GM23338 (cell line): ENCODE data around the gene ERC1. TPM values are rescaled to one million over a fixed set of nuclear protein-coding genes. Genes with fewer than 3 reads are reported as not detected.

Source experiments
- ATAC-seq: fragments of 200-7000 bp; cut with Tn5 transposase; 3 replicates; pipeline ENCODE4 v1.9.1; 2020
- DNase-seq: peaks from one replicate; pipeline ENCODE4 v3.0.0-alpha.2; 2015; ENCODE audit warnings: low spot score
- H2AFZ ChIP-seq: fragments of 200-600 bp; sonication (generic); 2 replicates; pipeline ENCODE4 v1.8.0; 2016; ENCODE audit warnings: antibody characterized with exemption, mild to moderate bottlenecking, moderate library complexity
- H3F3A ChIP-seq: fragments of 200-600 bp; sonication (generic); replicated peaks from 2 replicates; pipeline ENCODE4 v1.8.0; 2017; ENCODE audit warnings: antibody characterized with exemption, mixed run types, low read depth
- H3K27ac ChIP-seq: fragments of 200-600 bp; sonication (generic); 2 replicates; pipeline ENCODE4 v1.6.1; 2016; ENCODE audit warnings: low read depth
- H3K27me3 ChIP-seq: fragments of 200-600 bp; sonication (generic); 2 replicates; pipeline ENCODE4 v1.8.0; 2016; ENCODE audit warnings: mild to moderate bottlenecking, mixed run types, moderate library complexity; ENCODE audit not compliant: insufficient read depth
- H3K36me3 ChIP-seq: fragments of 200-600 bp; sonication (generic); 2 replicates; pipeline ENCODE4 v1.8.0; 2016; ENCODE audit warnings: mild to moderate bottlenecking; ENCODE audit not compliant: insufficient read depth
- H3K4me1 ChIP-seq: fragments of 200-600 bp; sonication (generic); 2 replicates; pipeline ENCODE4 v1.8.0; 2016; ENCODE audit warnings: mild to moderate bottlenecking, moderate library complexity; ENCODE audit not compliant: insufficient read depth
- H3K4me2 ChIP-seq: fragments of 200-600 bp; sonication (generic); 2 replicates; pipeline ENCODE4 v1.7.1; 2017; ENCODE audit warnings: mixed run types
- H3K4me3 ChIP-seq: fragments of 200-600 bp; sonication (generic); 2 replicates; pipeline ENCODE4 v1.6.1; 2016; ENCODE audit warnings: mixed run types
- H3K79me2 ChIP-seq: fragments of 200-600 bp; sonication (generic); replicated peaks from 2 replicates; pipeline ENCODE4 v1.8.0; 2017; ENCODE audit warnings: mild to moderate bottlenecking; ENCODE audit not compliant: insufficient read depth
- H3K9me2 ChIP-seq: fragments of 200-600 bp; sonication (generic); 2 replicates; pipeline ENCODE4 v1.8.0; 2017; ENCODE audit not compliant: insufficient read depth
- H4K20me1 ChIP-seq: fragments of 200-600 bp; sonication (generic); replicated peaks from 2 replicates; pipeline ENCODE4 v1.8.0; 2017; ENCODE audit warnings: mild to moderate bottlenecking; ENCODE audit not compliant: insufficient read depth
- H3K27ac Mint-ChIP-seq: 2 replicates; pipeline ENCODE4 v1.8.0; 2020; ENCODE audit warnings: inconsistent platforms, mild to moderate bottlenecking, moderate library complexity, mixed read lengths
- H3K27me3 Mint-ChIP-seq: 3 replicates; pipeline ENCODE4 v1.8.0; 2022; ENCODE audit warnings: low read depth, mild to moderate bottlenecking, moderate library complexity, mixed read lengths, inconsistent platforms; ENCODE audit not compliant: insufficient read depth, poor library complexity
- H3K36me3 Mint-ChIP-seq: 3 replicates; pipeline ENCODE4 v1.8.0; 2021; ENCODE audit warnings: low read depth, mild to moderate bottlenecking, inconsistent platforms, moderate library complexity, mixed read lengths
- H3K4me1 Mint-ChIP-seq: 3 replicates; pipeline ENCODE4 v1.8.0; 2020; ENCODE audit warnings: mild to moderate bottlenecking, inconsistent platforms, mixed read lengths
- H3K4me3 Mint-ChIP-seq: 3 replicates; pipeline ENCODE4 v1.8.0; 2021; ENCODE audit warnings: moderate library complexity, mild to moderate bottlenecking, inconsistent platforms, mixed read lengths
- H3K9me3 Mint-ChIP-seq: 3 replicates; pipeline ENCODE4 v1.8.0; 2020; ENCODE audit warnings: moderate library complexity, mild to moderate bottlenecking, inconsistent platforms, mixed read lengths
- CREB1 ChIP-seq: fragments of 250-450 bp; sonication (Bioruptor Pico); IDR thresholded peaks from 2 replicates; pipeline ENCODE4 v1.5.0; 2020; ENCODE audit warnings: low read depth, mild to moderate bottlenecking, moderate library complexity
- EZH2phosphoT487 ChIP-seq: fragments of 200-600 bp; sonication (generic); IDR thresholded peaks from one replicate; pipeline ENCODE4 v1.8.1; 2018; ENCODE audit warnings: antibody characterized with exemption; ENCODE audit not compliant: unreplicated experiment
- POLR2AphosphoS5 ChIP-seq: IDR thresholded peaks from 2 replicates; pipeline ENCODE4 v1.6.1; 2016; ENCODE audit warnings: antibody characterized with exemption, low read depth
- polyA plus RNA-seq: library from polyadenylated mRNA; unstranded; fragments of >200 nt; fragmentation: Nextera tagmentation; extraction: Ambion mirVana; gene quantifications from 2 replicates; pipeline ENCODE4 v1.2.1, GENCODE V29; 2016
- total RNA-seq: library from RNA; depleted of rRNA; stranded (reverse); fragments of >200 nt; shearing (Covaris generic); gene quantifications from 2 replicates; pipeline ENCODE4 v1.2.3, GENCODE V29; 2014
- TF ChIP-seq, protein P1 (sequence below): IDR thresholded peaks from 2 replicates; pipeline ENCODE4 v1.6.1; 2016; ENCODE audit warnings: antibody characterized with exemption
- TF ChIP-seq, protein P2 (sequence below): fragments of 250-450 bp; sonication (Bioruptor Pico); IDR thresholded peaks from 2 replicates; pipeline ENCODE4 v1.5.0; 2020; ENCODE audit warnings: mild to moderate bottlenecking, moderate library complexity
- TF ChIP-seq, protein P3 (sequence below), 2 experiments: fragments of 200-600 bp in 1 of 2; sonication (generic) in 1 of 2; conservative IDR thresholded peaks; 2 replicates each; pipeline versions ENCODE4 v1.5.1 to v1.6.1; 2016 to 2017; ENCODE audit warnings: antibody characterized with exemption in 2 of 2, low read depth in 2 of 2, mild to moderate bottlenecking in 2 of 2, moderate library complexity in 1 of 2

The ERC1 gene
- total and polyA plus RNA-seq, 2 experiments from 2014 or later: 28.1 to 35.3 TPM

DNA sequence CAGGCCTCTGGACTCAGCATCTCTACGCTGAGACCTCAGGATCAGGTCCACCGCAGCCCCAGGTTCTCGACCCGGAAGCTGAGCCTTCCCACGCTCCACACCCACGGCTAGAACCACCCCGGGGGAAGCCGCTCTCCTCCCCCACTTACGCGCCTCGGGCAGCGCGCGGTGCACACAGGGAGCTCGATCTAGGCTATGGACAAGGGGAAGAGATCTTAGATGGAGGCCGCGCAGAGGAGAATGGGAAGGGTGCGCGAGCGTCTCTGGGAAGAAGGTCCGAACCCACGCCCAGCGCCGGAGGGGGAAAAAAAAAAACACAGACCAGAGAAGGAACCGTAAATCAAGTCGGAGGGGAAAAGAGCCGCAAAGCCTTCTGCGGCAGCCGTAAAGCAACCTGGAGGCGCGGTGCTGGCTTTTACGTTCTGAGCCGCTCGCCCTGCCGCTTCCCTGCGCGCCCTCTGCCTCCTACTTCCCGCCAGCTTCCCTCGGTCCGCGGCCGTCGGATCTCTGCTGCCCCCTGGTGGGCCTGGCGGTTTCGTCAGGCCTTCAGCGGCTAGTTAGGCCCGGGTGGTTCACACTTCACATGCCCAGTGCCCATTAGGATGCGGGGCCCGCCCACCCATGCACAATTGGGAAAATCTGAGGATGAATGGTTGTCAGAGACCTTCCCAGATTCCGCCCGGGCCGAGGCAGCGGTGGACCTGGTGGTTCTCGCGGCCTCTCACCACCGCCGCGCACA lies 41.4 kb upstream of the ERC1 start, which contains the start of gene RAD52:
Gene RAD52 (minus strand): TSS at position 242 of the 739 bp plus-strand sequence. CDS start 16,636 bp downstream, outside the sequence.
- peaks cover 4% of the 10 kb centered on the region for H3K4me1 Mint-ChIP-seq
- TF ChIP-seq EZH2phosphoT487 (no peak), POLR2AphosphoS5 (peak; percentile 96), CREB1 (CRISPR knock-in tag) (peak; percentile 88; the same call in 1 of the 2 replicates)
- TF ChIP-seq, protein P1, sequence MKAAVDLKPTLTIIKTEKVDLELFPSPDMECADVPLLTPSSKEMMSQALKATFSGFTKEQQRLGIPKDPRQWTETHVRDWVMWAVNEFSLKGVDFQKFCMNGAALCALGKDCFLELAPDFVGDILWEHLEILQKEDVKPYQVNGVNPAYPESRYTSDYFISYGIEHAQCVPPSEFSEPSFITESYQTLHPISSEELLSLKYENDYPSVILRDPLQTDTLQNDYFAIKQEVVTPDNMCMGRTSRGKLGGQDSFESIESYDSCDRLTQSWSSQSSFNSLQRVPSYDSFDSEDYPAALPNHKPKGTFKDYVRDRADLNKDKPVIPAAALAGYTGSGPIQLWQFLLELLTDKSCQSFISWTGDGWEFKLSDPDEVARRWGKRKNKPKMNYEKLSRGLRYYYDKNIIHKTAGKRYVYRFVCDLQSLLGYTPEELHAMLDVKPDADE: peak; percentile 76; the same call in 1 of the 2 replicates
- TF ChIP-seq, protein P2, sequence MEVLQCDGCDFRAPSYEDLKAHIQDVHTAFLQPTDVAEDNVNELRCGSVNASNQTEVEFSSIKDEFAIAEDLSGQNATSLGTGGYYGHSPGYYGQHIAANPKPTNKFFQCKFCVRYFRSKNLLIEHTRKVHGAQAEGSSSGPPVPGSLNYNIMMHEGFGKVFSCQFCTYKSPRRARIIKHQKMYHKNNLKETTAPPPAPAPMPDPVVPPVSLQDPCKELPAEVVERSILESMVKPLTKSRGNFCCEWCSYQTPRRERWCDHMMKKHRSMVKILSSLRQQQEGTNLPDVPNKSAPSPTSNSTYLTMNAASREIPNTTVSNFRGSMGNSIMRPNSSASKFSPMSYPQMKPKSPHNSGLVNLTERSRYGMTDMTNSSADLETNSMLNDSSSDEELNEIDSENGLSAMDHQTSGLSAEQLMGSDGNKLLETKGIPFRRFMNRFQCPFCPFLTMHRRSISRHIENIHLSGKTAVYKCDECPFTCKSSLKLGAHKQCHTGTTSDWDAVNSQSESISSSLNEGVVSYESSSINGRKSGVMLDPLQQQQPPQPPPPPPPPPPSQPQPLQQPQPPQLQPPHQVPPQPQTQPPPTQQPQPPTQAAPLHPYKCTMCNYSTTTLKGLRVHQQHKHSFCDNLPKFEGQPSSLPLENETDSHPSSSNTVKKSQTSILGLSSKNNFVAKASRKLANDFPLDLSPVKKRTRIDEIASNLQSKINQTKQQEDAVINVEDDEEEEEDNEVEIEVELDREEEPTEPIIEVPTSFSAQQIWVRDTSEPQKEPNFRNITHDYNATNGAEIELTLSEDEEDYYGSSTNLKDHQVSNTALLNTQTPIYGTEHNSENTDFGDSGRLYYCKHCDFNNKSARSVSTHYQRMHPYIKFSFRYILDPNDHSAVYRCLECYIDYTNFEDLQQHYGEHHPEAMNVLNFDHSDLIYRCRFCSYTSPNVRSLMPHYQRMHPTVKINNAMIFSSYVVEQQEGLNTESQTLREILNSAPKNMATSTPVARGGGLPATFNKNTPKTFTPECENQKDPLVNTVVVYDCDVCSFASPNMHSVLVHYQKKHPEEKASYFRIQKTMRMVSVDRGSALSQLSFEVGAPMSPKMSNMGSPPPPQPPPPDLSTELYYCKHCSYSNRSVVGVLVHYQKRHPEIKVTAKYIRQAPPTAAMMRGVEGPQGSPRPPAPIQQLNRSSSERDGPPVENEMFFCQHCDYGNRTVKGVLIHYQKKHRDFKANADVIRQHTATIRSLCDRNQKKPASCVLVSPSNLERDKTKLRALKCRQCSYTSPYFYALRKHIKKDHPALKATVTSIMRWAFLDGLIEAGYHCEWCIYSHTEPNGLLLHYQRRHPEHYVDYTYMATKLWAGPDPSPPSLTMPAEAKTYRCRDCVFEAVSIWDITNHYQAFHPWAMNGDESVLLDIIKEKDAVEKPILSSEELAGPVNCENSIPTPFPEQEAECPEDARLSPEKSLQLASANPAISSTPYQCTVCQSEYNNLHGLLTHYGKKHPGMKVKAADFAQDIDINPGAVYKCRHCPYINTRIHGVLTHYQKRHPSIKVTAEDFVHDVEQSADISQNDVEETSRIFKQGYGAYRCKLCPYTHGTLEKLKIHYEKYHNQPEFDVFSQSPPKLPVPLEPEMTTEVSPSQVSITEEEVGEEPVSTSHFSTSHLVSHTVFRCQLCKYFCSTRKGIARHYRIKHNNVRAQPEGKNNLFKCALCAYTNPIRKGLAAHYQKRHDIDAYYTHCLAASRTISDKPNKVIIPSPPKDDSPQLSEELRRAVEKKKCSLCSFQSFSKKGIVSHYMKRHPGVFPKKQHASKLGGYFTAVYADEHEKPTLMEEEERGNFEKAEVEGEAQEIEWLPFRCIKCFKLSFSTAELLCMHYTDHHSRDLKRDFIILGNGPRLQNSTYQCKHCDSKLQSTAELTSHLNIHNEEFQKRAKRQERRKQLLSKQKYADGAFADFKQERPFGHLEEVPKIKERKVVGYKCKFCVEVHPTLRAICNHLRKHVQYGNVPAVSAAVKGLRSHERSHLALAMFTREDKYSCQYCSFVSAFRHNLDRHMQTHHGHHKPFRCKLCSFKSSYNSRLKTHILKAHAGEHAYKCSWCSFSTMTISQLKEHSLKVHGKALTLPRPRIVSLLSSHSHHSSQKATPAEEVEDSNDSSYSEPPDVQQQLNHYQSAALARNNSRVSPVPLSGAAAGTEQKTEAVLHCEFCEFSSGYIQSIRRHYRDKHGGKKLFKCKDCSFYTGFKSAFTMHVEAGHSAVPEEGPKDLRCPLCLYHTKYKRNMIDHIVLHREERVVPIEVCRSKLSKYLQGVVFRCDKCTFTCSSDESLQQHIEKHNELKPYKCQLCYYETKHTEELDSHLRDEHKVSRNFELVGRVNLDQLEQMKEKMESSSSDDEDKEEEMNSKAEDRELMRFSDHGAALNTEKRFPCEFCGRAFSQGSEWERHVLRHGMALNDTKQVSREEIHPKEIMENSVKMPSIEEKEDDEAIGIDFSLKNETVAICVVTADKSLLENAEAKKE (CRISPR knock-in tag): no peak
- TF ChIP-seq, protein P3, sequence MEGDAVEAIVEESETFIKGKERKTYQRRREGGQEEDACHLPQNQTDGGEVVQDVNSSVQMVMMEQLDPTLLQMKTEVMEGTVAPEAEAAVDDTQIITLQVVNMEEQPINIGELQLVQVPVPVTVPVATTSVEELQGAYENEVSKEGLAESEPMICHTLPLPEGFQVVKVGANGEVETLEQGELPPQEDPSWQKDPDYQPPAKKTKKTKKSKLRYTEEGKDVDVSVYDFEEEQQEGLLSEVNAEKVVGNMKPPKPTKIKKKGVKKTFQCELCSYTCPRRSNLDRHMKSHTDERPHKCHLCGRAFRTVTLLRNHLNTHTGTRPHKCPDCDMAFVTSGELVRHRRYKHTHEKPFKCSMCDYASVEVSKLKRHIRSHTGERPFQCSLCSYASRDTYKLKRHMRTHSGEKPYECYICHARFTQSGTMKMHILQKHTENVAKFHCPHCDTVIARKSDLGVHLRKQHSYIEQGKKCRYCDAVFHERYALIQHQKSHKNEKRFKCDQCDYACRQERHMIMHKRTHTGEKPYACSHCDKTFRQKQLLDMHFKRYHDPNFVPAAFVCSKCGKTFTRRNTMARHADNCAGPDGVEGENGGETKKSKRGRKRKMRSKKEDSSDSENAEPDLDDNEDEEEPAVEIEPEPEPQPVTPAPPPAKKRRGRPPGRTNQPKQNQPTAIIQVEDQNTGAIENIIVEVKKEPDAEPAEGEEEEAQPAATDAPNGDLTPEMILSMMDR (conservative IDR thresholded peaks at IDR 0.05; ENCODE audit: low read depth in 2 of 2): peak; percentile 89 to 92
- H3F3A ChIP-seq: 0 out of 2 replicates have a peak, but pooled peaks cover 3% of the 10 kb centered on the region
- peak within 1 kb of the TSS; percentile 100 for H3K4me3 Mint-ChIP-seq
- H3K4me3 ChIP-seq: peak within 1 kb of the TSS; percentile 74
- ATAC-seq: peak; percentile 91
- peak within 1 kb of the TSS; percentile 91 for H3K4me2 ChIP-seq
- peak within 1 kb of the TSS; percentile 97 for H3K27ac ChIP-seq
- peak within 1 kb of the TSS; percentile 98 for H3K27ac Mint-ChIP-seq
- H3K4me1 ChIP-seq: no peaks in the 10 kb centered on the region
- H3K9me3 Mint-ChIP-seq: 0 out of 3 replicates have a peak, but pooled peaks cover 4% of the 10 kb centered on the region
- H3K9me2 ChIP-seq: no peaks in the 10 kb centered on the region
- peaks cover 10% of the 10 kb centered on the region for H3K27me3 Mint-ChIP-seq
- no peaks in the 10 kb centered on the region for H3K36me3 ChIP-seq
- H2AFZ ChIP-seq: peak within 1 kb of the TSS; percentile 70
- DNase-seq: peak; percentile 99
- H3K27me3 ChIP-seq: no peaks in the 10 kb centered on the region
- peaks cover 6% of the 10 kb centered on the region; the same call in 1 of the 2 replicates for H4K20me1 ChIP-seq
- H3K79me2 ChIP-seq: peaks cover 39% of the 10 kb centered on the region
- H3K36me3 Mint-ChIP-seq: peaks cover 10% of the 10 kb centered on the region; the same call in 2 of the 3 replicates
